IPS DF 4.7 (cell line): ENCODE results near the gene ZHX3.

ENCODE experiments used
- DNase-seq: peaks from one replicate; pipeline ENCODE4 v3.0.0-alpha.2; 2013; ENCODE audit warnings: low spot score; ENCODE audit errors: extremely low read depth

ZHX3 gene

GRCh38 chr20:41172296-41173140 is 145.0 kb downstream of the ZHX3 start:
- no peak for DNase-seq

DNA sequence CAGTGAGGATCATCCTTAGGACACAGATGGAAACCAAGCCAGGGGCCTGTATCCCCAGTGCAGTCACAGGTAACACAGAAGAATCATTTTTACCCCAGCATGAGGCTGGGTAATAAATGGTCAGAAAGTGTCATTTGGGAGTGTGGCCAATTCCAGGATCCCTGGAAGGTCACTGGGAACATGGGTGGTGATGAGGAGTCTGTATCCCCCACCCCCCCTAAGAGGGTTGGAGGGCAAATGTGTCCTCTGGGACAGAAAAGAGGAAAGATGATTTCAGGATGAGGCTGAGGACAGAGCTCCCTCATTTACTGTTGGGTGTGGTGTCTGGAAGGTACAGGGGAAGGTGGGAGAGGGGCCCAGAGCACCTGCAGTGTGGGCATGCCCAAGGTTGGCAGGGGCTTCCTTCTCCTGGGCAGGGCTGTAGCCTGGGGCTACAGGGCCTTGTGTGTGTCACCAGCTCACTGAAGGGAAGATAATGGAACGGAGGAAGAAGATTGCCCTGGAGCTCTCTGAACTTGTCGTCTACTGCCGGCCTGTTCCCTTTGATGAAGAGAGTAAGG is 145.7 kb downstream of the ZHX3 start:
- DNase-seq = no peak

GRCh38 chr20:41170386-41171105 is 147.0 kb downstream of the ZHX3 start:
- no peak for DNase-seq

DNA sequence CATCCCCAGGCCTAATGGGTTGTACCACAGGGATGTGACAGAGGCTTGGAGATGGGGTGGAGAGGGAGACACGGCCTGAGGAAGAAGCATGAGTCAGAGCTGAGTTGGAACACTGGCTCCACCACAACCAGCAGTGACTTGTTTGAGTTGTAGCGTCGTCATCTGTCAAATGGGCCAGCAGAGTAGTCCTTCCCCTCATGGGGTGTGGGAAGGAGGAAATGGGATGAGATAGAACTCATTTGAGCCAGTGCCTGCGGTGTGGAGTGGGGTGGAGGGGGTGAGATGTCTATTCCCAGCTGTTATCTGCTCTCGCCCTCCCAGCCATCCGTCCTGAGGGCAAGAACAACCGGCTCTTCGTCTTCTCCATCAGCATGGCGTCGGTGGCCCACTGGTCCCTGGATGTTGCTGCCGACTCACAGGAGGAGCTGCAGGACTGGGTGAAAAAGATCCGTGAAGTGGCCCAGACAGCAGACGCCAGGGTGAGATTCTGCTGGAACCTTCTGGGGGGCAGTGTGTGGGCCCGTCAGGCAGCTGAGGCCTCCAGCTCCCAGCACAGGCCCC is 147.7 kb downstream of the ZHX3 start:
- DNase-seq = no peak

DNA sequence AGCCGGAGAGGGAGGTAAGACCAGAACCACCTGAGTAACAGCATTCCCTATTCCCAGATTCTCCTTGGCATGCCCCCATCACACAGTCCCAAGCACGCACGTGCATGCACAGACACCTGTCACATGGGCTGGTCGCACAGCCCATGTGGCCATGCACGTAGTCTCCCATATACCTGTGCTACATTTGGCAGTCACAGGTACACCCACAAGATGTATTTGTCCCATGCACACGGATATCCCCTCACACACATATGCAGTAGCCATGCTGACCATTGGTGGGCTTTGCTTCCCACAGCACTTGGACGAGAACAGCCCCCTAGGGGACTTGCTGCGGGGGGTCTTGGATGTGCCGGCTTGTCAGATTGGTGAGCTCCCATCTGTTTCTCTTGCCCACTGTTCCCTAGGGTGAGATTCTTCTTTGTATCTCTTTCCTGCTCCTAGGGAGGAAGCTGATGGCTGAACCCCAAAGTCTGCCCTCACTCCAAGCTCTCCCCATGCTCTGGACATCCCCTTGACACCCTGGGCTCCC is 148.3 kb downstream of the ZHX3 start:
- DNase-seq = no peak

DNA sequence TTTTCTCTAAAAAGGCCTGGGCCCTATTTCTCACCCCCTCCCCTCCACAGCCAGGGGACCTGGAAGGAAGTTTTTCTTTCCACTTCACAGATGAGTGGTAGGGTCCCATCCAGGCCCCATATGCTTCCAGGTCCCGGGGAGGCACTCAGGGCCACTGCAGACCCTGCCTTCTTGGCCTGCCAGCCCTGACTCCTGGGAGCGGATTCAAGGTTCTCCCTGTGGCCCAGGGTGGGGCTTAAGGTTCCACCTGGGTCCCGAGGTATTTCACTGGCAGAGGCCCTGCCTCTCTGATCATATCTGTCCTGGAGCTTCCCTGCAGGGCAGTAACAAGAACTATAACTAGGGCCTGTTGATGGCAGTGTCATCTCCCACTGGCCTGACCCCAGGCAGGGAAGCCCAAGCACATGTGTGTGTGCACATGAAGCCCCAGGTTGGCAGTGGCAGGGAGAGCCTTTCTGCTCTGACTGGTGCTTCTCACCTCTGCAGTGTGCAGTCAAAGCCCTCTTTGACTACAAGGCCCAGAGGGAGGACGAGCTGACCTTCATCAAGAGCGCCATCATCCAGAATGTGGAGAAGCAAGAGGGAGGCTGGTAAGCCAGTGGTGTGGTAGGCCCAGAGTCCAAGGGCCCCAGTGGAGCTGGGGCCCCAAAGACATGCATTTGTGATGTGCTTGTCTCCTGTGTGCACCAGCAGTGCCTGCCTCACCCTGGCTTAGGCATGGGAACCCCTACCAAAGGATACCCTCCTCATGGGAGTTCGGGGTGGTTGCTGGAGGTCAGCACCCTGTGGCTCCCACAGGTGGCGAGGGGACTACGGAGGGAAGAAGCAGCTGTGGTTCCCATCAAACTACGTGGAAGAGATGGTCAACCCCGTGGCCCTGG is 149.0 kb downstream of the ZHX3 start:
- DNase-seq = no peak

DNA sequence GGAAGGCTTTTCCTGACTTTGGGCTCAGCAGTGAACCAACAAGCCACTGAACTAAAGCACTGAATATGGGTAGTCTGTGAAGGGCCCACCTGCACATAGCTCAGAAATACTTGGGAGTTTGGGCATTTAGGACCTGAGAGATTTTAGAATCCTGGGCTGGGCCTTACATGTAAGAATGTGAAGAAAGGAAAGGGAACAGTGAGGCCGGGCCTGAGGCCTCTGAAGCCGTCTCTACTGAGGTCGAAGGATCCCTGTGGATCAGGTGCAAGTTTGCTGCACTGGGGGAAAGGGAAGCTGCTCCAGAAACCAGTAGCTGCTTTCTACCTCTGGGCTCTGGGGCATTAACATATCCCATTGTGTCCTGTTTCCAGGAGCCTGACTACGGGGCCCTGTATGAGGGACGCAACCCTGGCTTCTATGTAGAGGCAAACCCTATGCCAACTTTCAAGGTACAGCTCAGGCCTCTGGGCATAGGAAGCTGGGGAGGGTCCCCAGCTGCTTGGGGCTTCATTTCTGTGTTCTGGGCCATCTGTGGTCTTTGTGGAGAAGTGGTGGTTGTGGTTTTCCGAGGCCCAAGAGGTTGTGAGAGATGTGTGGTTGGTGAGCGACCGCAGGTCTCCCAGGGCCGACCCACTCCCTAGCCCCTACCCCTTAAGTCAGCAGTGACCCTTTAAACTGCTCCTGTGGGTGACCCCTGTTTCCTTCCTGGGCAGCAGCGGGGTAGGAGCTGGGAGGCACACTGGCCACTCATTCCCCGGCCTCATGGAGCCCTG is 149.9 kb downstream of the ZHX3 start:
- DNase-seq = no peak

- no peak for DNase-seq
Measured at GRCh38 chr20:41167118-41167470, 150.4 kb downstream of the ZHX3 start.

- DNase-seq = no peak
Measured at GRCh38 chr20:41166201-41167117, 151.1 kb downstream of the ZHX3 start.

DNA sequence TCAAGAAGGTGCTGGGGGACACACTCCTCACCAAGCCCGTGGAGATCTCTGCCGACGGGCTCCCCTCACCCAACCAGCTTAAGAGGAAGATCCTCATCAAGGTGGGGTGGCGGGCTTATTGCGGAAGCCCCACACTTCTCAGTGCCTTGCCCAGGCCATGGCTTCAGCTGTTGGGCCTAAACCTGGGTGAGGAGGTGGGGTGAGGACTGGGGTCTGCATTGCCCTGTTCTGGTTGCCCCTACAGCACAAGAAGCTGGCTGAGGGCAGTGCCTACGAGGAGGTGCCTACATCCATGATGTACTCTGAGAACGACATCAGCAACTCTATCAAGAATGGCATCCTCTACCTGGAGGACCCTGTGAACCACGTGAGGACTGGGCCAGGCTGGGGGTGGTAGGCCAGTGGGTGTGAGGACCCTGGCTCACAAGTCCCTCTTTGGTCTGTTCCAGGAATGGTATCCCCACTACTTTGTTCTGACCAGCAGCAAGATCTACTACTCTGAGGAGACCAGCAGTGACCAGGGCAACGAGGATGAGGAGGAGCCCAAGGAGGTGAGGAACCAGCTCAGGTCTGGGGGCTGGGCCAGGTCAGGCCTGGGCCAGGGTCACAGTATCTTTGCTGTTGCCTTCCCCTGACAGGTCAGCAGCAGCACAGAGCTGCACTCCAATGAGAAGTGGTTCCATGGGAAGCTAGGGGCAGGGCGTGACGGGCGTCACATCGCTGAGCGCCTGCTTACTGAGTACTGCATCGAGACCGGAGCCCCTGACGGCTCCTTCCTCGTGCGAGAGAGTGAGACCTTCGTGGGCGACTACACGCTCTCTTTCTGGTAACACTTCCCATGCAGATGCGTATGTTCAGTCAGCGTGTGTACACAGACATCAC is 152.3 kb downstream of the ZHX3 start:
- no peak for DNase-seq

DNA sequence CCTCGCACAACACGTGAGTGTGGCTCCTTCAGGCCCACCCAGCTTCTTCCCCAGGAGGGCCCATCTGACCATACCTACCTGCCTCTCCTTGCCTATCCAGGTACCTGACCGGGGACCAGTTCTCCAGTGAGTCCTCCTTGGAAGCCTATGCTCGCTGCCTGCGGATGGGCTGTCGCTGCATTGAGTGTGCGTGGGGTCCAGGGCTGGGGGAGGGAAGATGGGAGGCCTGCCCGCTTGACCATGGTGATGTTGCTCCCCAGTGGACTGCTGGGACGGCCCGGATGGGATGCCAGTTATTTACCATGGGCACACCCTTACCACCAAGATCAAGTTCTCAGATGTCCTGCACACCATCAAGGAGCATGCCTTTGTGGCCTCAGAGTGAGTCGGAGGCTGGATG is 153.7 kb downstream of the ZHX3 start:
- no peak for DNase-seq

GRCh38 chr20:41162396-41162795 is 155.1 kb downstream of the ZHX3 start:
- no peak for DNase-seq

GRCh38 chr20:41161886-41162285 is 155.6 kb downstream of the ZHX3 start:
- no peak for DNase-seq

DNA sequence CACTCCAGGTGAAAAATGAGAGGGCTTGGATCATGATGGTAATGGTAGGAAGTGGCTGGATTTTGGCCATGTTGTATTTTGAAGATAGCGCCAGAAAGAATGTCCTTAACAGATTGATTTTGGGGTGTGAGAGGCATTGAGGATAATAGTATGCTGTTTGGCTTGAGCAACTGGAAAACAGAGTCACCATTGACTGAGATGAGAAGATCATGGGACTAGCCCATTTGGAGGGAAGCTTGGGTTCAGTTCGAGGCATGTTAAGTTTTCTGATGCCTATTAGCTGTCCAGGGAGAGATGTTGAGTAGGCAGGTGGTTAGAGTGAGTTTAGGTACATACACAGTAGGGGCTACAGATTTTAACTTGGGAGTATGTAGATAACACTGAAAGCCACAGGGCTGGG is 156.8 kb downstream of the ZHX3 start:
- DNase-seq = no peak

GRCh38 chr20:41159547-41159946 is 158.0 kb downstream of the ZHX3 start:
- DNase-seq = no peak

DNA sequence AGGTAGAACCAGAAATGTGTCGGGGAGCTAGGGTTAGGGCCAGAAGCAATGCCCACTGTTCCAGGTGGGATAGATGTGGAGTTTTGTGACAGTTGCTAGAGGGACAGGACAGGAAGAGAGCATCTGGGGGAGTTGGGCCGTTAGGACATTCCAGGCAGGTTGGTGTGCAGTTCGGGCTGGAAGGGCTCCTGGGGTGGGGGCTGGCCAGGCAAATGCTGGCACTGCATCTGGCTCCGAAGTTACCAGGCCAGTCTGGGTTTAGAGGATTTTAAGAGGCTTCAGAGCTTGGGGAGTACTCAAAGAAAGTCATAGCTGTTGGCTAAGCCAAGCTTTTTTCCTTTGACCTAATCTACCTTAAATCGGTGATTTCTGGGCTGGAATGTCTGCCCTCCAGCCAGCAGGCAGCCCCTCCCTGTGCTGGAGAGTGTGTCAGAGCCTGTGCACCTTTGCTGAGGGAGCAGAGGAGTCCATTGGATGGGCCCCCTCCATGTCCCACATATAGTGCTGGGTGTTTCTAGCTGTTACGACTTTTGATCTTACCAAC is 159.4 kb downstream of the ZHX3 start:
- no peak for DNase-seq

- no peak for DNase-seq
Measured at GRCh38 chr20:41155261-41155660, 162.3 kb downstream of the ZHX3 start.
